K562 (cell line): ENCODE data around the gene MPDU1. TPM values are rescaled to one million over a fixed set of nuclear protein-coding genes. Genes with fewer than 3 reads are reported as not detected.

Source experiments
- ASH1L ChIP-seq: fragments of 450-650 bp; IDR thresholded peaks from 2 replicates; pipeline ENCODE4 v1.6.1; 2018; ENCODE audit warnings: borderline replicate concordance, mild to moderate bottlenecking, low read depth; ENCODE audit not compliant: partially characterized antibody
- BRD9 ChIP-seq: fragments of 450-650 bp; IDR thresholded peaks from 2 replicates; pipeline ENCODE4 v1.6.1; 2018; ENCODE audit warnings: low read depth; ENCODE audit not compliant: partially characterized antibody
- CBFA2T2 ChIP-seq: fragments of 450-650 bp; conservative IDR thresholded peaks from 2 replicates; pipeline ENCODE4 v1.6.1; 2017; ENCODE audit warnings: mild to moderate bottlenecking
- ETV6 ChIP-seq, 3 experiments: fragments of 150-350 bp in 1 of 3; sonication (generic) in 1 of 3; formaldehyde crosslinking in 1 of 3; IDR thresholded peaks; 2 replicates each; pipeline versions ENCODE4 v1.6.1 to v1.8.0; 2014 to 2022; ENCODE audit warnings: borderline replicate concordance in 2 of 3, low read depth in 2 of 3, antibody characterized with exemption in 1 of 3, low read length in 1 of 3, mild to moderate bottlenecking in 1 of 3, missing genetic modification reagents in 1 of 3
- HES1 ChIP-seq: fragments of 450-650 bp; IDR thresholded peaks from 2 replicates; pipeline ENCODE4 v1.6.1; 2016; ENCODE audit warnings: low read depth, mild to moderate bottlenecking, moderate library complexity
- MTA1 ChIP-seq: fragments of 450-650 bp; IDR thresholded peaks from 2 replicates; pipeline ENCODE4 v1.6.1; 2017; ENCODE audit warnings: borderline replicate concordance
- NFE2L1 ChIP-seq: fragments of 450-650 bp; IDR thresholded peaks from 2 replicates; pipeline ENCODE4 v1.6.1; 2016; ENCODE audit warnings: missing genetic modification characterization, low read depth, mild to moderate bottlenecking, missing compliant biosample characterization, moderate library complexity, borderline replicate concordance
- SMARCA4 ChIP-seq: fragments of 450-650 bp; IDR thresholded peaks from 2 replicates; pipeline ENCODE4 v1.6.1; 2016
- SMARCA5 ChIP-seq: fragments of 450-650 bp; IDR thresholded peaks from 2 replicates; pipeline ENCODE4 v1.6.1; 2016
- SRSF9 ChIP-seq: fragments of 200-400 bp; formaldehyde crosslinking; IDR thresholded peaks from 2 replicates; pipeline ENCODE4 v1.6.1; 2017; ENCODE audit warnings: low read depth, low read length, borderline replicate concordance
- U2AF2 ChIP-seq: fragments of 200-400 bp; formaldehyde crosslinking; optimal IDR thresholded peaks from 2 replicates; pipeline ENCODE3; 2017; ENCODE audit warnings: low read depth, mild to moderate bottlenecking, low read length
- XRCC4 ChIP-seq: IDR thresholded peaks from one replicate; pipeline ENCODE4 v1.6.1; 2011; ENCODE audit not compliant: insufficient read depth, insufficient read length; ENCODE audit errors: extremely low read depth
- ZNF311 ChIP-seq: fragments of 250-450 bp; sonication (Bioruptor Pico); IDR thresholded peaks from 2 replicates; pipeline ENCODE4 v1.4.0; 2020; ENCODE audit warnings: mild to moderate bottlenecking, moderate library complexity
- ZNF785 ChIP-seq: fragments of 250-450 bp; sonication (Bioruptor Pico); IDR thresholded peaks from 2 replicates; pipeline ENCODE4 v1.4.0; 2020; ENCODE audit warnings: mild to moderate bottlenecking
- polyA plus RNA-seq, 8 experiments: library from polyadenylated mRNA; depleted of rRNA in 4 of 8; stranded (reverse) in 5 of 8; unstranded in 3 of 8; fragments of >200 nt; fragmentation: Nextera tagmentation in 2 of 8; fragmentation: Illumina TruSeq in 1 of 8; extraction: Ambion mirVana in 2 of 8; extraction: Trizol in 1 of 8; gene quantifications; 2 replicates each; pipeline versions ENCODE4 v1.2.1 to v1.2.3, GENCODE V29; 2011 to 2014; ENCODE audit warnings: inconsistent platforms in 1 of 8, missing spikeins in 1 of 8
- total RNA-seq, 7 experiments: library from RNA; depleted of rRNA in 6 of 7; stranded (reverse); fragments of >200 nt in 6 of 7; fragmentation: Illumina TruSeq in 2 of 7; extraction: Trizol in 2 of 7; gene quantifications; 2 replicates each; pipeline versions ENCODE4 v1.2.1 to v1.2.3, GENCODE V29; 2011 to 2021; ENCODE audit warnings: low replicate concordance in 1 of 7
- TF ChIP-seq, protein P1 (sequence below): sonication (generic); formaldehyde crosslinking; IDR thresholded peaks from 2 replicates; pipeline ENCODE4 v1.8.0; 2023; ENCODE audit warnings: missing genetic modification reagents, mild to moderate bottlenecking, borderline replicate concordance
- TF ChIP-seq, protein P2 (sequence below): fragments of 450-650 bp; formaldehyde crosslinking; IDR thresholded peaks from 2 replicates; pipeline ENCODE4 v1.4.0; 2022; ENCODE audit warnings: mild to moderate bottlenecking, moderate library complexity
- TF ChIP-seq, protein P3 (sequence below): fragments of 450-650 bp; formaldehyde crosslinking; IDR thresholded peaks from 2 replicates; pipeline ENCODE4 v1.4.0; 2022; ENCODE audit warnings: missing genetic modification characterization

The MPDU1 gene
- total and polyA plus RNA-seq, 9 of the 15 experiments (the other 6 are each of a cell fraction or from before 2014, with no cell fraction given): 4.9 to 179 (median 77.1) TPM

DNA sequence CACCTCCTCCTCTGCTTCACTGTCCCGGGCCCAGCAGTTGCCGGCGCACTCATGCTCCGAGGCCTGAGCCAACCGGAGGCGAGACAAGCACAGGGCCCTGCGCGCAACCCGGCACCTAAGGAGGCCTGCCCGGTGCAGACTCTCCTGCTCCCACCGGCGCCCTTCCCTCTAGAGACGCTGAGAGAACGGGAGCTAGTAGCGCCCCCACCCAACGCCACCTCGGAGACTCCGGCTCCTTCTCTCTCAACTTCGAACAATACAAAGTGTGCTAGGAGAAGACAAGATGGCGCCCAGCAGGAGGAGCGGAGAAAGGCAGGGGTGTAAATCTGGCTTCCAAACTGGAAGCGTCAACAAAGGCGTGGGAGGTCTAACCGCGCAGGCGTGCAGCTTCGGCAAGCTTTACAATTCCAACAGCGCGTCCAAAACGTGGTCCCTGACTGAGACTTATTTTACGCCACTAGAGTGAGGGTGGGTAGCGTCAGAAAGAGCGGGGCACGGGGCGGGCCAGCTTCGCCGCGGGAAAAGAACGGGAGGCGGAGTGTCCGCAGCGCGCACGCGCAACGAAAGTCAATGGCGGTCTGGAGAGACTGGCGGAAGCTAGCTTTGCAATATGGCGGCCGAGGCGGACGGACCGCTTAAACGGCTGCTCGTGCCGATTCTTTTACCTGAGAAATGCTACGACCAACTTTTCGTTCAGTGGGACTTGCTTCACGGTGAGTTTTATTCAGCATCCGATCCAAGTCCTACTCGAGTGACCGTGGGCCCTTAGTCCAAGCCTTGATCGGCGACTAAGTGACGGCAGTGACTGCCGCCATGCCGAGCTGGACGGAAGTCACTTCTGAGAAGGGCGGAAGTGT lies at the start of gene MPDU1 (continued):
- TF ChIP-seq, protein P1, sequence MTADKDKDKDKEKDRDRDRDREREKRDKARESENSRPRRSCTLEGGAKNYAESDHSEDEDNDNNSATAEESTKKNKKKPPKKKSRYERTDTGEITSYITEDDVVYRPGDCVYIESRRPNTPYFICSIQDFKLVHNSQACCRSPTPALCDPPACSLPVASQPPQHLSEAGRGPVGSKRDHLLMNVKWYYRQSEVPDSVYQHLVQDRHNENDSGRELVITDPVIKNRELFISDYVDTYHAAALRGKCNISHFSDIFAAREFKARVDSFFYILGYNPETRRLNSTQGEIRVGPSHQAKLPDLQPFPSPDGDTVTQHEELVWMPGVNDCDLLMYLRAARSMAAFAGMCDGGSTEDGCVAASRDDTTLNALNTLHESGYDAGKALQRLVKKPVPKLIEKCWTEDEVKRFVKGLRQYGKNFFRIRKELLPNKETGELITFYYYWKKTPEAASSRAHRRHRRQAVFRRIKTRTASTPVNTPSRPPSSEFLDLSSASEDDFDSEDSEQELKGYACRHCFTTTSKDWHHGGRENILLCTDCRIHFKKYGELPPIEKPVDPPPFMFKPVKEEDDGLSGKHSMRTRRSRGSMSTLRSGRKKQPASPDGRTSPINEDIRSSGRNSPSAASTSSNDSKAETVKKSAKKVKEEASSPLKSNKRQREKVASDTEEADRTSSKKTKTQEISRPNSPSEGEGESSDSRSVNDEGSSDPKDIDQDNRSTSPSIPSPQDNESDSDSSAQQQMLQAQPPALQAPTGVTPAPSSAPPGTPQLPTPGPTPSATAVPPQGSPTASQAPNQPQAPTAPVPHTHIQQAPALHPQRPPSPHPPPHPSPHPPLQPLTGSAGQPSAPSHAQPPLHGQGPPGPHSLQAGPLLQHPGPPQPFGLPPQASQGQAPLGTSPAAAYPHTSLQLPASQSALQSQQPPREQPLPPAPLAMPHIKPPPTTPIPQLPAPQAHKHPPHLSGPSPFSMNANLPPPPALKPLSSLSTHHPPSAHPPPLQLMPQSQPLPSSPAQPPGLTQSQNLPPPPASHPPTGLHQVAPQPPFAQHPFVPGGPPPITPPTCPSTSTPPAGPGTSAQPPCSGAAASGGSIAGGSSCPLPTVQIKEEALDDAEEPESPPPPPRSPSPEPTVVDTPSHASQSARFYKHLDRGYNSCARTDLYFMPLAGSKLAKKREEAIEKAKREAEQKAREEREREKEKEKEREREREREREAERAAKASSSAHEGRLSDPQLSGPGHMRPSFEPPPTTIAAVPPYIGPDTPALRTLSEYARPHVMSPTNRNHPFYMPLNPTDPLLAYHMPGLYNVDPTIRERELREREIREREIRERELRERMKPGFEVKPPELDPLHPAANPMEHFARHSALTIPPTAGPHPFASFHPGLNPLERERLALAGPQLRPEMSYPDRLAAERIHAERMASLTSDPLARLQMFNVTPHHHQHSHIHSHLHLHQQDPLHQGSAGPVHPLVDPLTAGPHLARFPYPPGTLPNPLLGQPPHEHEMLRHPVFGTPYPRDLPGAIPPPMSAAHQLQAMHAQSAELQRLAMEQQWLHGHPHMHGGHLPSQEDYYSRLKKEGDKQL (CRISPR knock-in tag): no peak
- TF ChIP-seq, protein P2, sequence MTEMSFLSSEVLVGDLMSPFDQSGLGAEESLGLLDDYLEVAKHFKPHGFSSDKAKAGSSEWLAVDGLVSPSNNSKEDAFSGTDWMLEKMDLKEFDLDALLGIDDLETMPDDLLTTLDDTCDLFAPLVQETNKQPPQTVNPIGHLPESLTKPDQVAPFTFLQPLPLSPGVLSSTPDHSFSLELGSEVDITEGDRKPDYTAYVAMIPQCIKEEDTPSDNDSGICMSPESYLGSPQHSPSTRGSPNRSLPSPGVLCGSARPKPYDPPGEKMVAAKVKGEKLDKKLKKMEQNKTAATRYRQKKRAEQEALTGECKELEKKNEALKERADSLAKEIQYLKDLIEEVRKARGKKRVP (CRISPR knock-in tag): no peak
- no peak for TF ChIP-seq SMARCA4
- no peak for TF ChIP-seq BRD9
- TF ChIP-seq U2AF2: no peak
- TF ChIP-seq, protein P3, sequence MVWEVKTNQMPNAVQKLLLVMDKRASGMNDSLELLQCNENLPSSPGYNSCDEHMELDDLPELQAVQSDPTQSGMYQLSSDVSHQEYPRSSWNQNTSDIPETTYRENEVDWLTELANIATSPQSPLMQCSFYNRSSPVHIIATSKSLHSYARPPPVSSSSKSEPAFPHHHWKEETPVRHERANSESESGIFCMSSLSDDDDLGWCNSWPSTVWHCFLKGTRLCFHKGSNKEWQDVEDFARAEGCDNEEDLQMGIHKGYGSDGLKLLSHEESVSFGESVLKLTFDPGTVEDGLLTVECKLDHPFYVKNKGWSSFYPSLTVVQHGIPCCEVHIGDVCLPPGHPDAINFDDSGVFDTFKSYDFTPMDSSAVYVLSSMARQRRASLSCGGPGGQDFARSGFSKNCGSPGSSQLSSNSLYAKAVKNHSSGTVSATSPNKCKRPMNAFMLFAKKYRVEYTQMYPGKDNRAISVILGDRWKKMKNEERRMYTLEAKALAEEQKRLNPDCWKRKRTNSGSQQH: no peak; the same call in 1 of the 2 replicates
- TF ChIP-seq ZNF785 (CRISPR knock-in tag): no peak
- TF ChIP-seq SMARCA5: no peak
- no peak for TF ChIP-seq ETV6 (IDR thresholded peaks at IDR 0.05; ENCODE audit: borderline replicate concordance in 1 of 2, low read depth in 2 of 2, low read length in 1 of 2)
- TF ChIP-seq ETV6 (CRISPR knock-in tag; IDR thresholded peaks at IDR 0.05; ENCODE audit: borderline replicate concordance): no peak; the same call in 1 of the 2 replicates
- TF ChIP-seq HES1: no peak
- TF ChIP-seq CBFA2T2: no peak
- peak; percentile 64; the same call in 1 of the 2 replicates for TF ChIP-seq ZNF311 (CRISPR knock-in tag)
- TF ChIP-seq MTA1: peak; percentile 78; the same call in 1 of the 2 replicates
- TF ChIP-seq SRSF9: no peak
- no peak for TF ChIP-seq XRCC4
- TF ChIP-seq NFE2L1 (tag): no peak
- peak; percentile 62 for TF ChIP-seq ASH1L
